GM20000 (cell line): Measurements from ENCODE around the gene WNT3A.
A peak's percentile ranks its signal among the peaks of the same experiment; 100 is the strongest.

Experiments used
- DNase-seq: peaks from one replicate; pipeline ENCODE4 v3.0.0; 2012; ENCODE audit warnings: low spot score
- CTCF ChIP-seq: IDR thresholded peaks from 2 replicates; pipeline ENCODE4 v1.5.1; 2012; ENCODE audit warnings: mild to moderate bottlenecking, control low read depth; ENCODE audit errors: extremely low read depth, missing control alignments

Gene WNT3A

GRCh38 chr1:228109073-228109961 is 102.5 kb downstream of the WNT3A start, which contains the start of gene MRPL55:
Gene MRPL55, minus strand, starts transcription at chr1:228109299. Its CDS starts 1,039 bp downstream, at chr1:228108260.
- peak; percentile 96 for DNase-seq
- TF ChIP-seq CTCF: no peak

- no peak for TF ChIP-seq CTCF
- DNase-seq: no peak
These were observed 103.2 kb downstream of the WNT3A start for GRCh38 chr1:228109962-228110488.

- TF ChIP-seq CTCF: no peak
- DNase-seq: no peak
These were observed 103.8 kb downstream of the WNT3A start for GRCh38 chr1:228110556-228110955.
